Dedifferentiated amniotic fluid mesenchymal stem cell (primary cell): ENCODE measurements around the gene ETS2.

Experiments used
- DNase-seq: peaks from one replicate; pipeline ENCODE4 v3.0.0-alpha.2; 2016; ENCODE audit errors: extremely low spot score

Gene ETS2

GRCh38 chr21:38802050-38803026, 3.4 kb upstream of the ETS2 start:
- no peak for DNase-seq

DNA sequence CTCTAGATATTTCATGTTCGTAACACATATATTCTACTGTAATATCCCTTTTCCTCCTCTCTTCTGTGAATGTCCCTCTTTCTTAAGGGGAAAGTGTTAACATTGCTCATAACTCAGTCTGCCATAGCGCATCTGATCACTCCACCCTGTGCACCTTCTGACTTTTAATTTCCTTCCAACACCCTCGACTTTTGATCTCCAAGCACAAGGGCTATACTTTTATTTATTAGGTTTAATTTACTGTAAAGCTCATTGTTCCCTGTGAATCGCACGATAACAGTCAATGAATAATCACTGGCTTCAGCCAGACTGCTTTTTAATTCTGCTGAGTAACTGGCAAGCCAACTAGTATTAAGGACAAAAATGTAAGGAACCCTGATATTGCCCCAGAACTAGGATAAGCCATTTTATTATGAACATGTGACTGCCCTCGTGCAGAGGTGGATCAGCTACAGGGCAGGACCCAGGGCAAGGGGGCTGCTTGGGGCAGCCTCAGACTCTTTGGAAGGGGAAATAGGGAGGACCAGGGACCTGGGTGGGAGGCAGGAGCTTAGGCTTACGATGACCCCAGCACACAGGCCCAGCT, 2.6 kb upstream of the ETS2 start:
- DNase-seq, result no peak

GRCh38 chr21:38804030-38804788, 1.5 kb upstream of the ETS2 start:
- no peak for DNase-seq

- DNase-seq, result no peak
Measured at GRCh38 chr21:38804789-38805327, 871 bp upstream of the ETS2 start.

DNA sequence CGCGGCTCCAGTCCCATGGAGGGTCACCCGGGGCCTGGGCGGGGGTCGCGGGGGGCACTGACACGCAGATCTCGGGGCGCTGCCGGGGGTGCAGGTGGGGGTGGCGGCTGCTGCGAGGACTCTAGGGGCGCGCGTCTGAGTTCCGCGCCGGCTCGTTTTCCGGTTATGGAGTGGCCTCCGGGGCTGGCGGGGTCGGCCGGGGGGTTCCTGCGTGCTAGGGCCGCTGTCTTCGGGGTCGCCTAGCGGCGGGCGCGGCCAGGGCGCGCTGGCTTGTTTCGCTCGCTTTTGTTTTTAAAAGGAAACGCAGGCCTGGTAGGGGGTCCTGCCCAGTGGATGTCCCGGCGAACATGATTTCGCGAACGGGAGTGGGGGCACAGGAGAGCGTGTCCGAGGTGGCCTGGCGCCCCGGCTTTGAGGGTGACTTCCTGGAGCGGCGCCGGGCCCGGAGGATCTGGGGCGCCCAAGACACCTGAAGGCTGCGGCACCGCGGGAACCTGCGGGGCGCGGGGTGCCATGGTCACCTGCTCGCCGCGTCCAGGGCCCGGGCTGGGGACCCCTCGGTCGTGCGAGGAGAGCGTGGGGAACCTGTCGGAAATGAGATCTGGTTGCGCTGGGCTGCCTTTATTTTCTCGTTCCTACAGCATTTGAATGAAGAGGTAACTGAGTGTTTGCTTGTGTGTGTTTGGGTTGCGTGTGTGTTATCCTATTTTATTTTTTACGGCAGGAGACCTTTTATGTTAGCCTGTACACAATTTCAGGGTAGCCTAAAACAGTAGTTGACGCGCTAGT, 618 bp downstream of the ETS2 start:
- no peak for DNase-seq

- DNase-seq, result no peak
Measured at GRCh38 chr21:38806942-38807284, 1.2 kb downstream of the ETS2 start.

DNA sequence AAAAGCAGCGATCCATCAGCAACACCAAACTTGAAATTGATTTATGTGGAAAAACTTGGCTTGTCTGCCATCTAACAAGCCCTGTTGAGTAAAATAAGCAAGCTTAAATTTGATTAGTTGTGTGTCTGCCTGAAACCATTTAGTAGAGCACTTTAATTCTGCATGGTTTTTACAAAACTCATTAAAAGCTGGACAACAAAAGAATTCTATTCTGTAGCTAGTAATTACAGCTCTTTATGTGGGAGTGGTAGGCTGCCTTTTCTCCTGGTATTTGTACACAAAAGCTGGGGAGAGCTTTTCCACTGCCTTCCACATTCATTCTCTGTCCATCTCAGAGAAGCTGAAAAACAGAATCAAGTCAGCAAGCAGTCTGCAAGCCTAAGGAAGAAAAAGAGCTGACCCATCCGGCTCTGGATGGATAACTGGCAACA, 1.7 kb downstream of the ETS2 start:
- no peak for DNase-seq

- DNase-seq, result no peak
Measured at GRCh38 chr21:38807986-38808385, 2.3 kb downstream of the ETS2 start.

- DNase-seq, result no peak
Measured at GRCh38 chr21:38809198-38809878, 3.6 kb downstream of the ETS2 start.

GRCh38 chr21:38810034-38810825, 4.5 kb downstream of the ETS2 start:
- no peak for DNase-seq

- no peak for DNase-seq
Measured at GRCh38 chr21:38810826-38811164, 5.1 kb downstream of the ETS2 start.

- DNase-seq, result peak; percentile 71
Measured at GRCh38 chr21:38811257-38811656, 5.5 kb downstream of the ETS2 start.

GRCh38 chr21:38813143-38813542, 7.4 kb downstream of the ETS2 start:
- no peak for DNase-seq

DNA sequence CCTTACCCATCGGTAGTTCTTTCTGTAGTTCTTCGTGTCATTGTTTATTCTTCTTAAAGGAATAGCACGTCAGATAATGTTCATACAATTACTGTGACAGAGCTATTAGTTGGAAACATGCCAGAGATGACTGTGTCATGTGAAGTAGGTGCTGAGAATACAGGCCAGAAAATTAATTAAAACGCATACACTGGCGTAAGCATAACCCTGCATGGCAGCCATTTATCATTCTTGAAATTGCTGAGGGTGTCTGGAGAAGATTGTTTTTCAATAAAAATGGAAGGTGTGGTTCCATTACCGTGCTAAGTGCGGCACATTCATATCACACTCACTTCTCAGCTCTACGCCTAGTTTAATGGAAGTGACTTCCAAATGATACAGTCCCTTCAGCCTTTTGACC, 7.8 kb downstream of the ETS2 start:
- no peak for DNase-seq

DNA sequence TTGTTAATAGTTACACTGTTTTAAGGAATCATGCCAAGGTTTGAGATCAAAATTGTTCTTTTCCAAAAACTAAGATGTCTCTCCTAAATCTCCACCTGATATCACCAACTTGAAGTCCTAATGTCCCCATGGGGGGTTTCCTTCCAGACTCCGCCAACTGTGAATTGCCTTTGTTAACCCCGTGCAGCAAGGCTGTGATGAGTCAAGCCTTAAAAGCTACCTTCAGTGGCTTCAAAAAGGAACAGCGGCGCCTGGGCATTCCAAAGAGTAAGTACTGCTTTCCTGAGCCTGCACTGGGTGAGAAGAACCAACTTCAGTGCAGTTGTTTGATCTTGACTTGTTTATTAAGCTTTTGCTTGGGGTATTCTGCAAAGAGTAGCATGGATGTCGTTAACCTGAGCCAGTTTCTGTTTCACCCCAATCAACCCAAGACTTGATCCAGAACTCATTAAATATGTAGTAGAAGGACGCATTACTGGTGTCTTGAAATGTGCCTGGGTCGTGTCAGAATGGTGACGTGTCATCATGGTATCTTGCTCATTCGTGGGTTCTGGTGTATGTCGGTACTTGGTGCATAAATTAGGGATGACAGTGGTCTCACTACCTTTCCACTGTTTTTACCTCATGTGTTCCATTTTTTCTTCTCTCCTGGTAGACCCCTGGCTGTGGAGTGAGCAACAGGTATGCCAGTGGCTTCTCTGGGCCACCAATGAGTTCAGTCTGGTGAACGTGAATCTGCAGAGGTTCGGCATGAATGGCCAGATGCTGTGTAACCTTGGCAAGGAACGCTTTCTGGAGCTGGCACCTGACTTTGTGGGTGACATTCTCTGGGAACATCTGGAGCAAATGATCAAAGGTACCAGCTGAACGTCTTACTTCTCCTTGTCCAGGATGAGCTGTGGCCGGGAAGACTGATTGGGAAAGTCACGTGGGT, 8.7 kb downstream of the ETS2 start:
- no peak for DNase-seq

GRCh38 chr21:38815060-38815405, 9.3 kb downstream of the ETS2 start:
- DNase-seq, result no peak

DNA sequence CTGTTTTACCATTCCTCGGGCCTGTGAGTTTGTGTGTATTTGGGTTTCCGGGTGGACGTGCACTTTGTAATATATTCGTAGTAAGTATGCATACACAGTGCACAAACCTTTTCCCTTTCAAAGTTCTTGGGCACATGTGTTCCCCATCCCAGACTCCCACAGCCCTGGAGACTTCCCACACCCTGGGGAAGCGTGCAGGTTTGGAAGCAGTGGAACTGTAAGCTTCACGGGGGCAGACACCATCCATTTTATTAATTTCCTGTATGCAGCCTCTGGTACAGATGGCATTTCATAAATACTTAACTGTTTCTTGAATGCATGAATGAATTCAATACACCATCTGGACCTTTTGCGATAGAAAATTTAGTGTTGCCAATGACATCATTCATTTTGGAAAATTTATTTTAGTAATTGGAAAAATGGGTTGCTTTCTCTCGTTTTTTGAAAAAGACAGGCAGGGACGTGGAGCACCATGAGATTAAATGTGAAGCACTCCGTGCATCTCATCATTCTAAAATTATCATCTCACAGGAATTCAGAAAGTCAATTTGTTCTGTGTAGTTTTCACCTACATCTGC, 10.8 kb downstream of the ETS2 start:
- DNase-seq, result no peak

DNA sequence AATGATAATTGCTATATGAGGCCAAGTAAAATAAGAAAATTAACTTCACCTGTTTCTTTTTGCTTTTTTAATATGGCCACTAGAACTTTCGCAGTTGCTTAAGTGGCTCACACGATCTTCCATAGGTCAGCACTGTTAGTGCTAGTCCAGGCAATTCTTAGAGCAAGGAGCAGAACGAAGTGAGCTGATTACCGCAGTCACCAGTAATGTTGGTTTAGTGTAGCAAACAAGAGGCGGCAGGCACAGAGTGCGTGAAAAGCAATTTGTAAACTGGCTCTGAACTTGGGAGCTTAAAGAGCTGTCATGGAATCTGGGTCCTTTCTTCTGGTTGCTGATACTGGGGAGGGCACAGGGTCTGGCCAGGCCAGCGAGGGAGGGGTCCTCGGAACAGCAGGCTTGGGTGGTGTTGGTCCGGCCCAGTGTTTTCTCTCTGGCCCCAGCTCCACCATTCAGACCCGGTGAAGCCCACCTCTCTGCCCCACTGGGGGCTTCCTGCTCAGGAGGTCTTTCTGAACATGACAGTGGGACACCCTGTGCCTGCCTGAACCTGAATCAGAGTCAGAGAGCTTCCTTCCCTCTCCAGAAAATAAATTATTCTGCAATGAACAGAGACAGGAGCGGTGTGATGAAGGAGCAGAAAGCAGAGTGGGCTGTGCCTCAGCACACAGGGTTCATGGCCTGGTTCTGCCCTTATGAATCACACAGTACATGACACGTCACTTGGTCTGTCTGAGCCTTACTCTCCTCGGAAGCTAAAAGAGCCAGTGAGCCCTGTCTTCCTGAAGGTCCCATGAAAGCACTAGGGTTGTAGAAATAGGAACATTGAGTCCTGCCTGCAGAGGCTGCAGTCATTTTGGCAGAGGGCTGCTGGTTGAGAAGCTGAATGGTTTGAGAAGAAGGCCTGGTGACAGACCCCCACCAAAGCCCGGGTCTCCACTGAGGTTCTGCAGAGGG, 11.9 kb downstream of the ETS2 start:
- DNase-seq, result no peak
